Measurements from ENCODE around the gene PNPLA3. TPM values are rescaled to one million over a fixed set of nuclear protein-coding genes. Genes with fewer than 3 reads are reported as not detected.

Gene PNPLA3
- total RNA-seq, 1 donor from 2014 or later = 1.7 TPM

DNA sequence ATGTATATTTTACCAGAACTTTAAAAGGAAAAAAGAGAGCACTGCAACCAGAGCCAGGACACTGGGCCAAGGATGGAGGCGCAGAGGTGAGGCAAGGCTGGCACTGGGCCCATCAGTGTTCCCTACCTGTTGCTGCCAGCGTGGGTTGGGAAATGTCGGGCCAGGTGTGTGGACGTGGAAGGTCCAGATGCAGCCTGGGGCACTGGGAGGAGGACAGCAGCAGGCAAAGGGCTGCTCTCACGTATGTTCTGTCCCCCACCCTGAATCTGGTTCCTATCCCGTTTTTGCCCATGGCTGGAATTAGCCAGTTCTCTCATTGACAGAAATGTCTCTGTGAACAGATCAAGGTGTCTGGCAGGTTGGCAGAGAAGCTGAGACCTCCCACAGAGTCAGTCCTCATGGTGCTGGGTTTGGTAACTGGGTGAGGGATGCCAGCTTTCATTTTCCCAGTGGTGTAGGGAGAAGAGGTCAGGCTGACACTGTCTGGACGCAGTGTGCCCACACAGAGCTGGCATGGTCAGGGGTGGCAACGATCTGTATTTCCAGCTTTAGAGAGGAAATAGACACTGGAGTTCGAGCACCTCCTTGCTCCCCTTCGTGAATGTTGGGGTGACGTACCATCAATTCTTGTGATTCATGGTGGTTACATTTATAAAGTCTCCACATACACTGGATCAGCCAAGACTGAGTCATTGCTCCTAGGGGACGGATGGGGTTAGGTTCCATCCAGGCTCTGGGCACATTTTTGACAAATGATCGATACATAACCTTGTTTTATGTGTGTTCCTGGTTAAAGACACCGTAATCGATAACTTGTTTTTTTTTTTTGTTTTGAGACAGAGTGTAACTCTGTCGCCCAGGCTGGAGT is 4.3 kb upstream of the PNPLA3 start:
- H3K4me1 Mint-ChIP-seq (ENCODE audit: low read depth) = peaks cover 4% of the 10 kb centered on the region
- no peak for DNase-seq (ENCODE audit: low spot score)
- no peaks in the 10 kb centered on the region for H3K36me3 Mint-ChIP-seq (ENCODE audit: low read depth)

DNA sequence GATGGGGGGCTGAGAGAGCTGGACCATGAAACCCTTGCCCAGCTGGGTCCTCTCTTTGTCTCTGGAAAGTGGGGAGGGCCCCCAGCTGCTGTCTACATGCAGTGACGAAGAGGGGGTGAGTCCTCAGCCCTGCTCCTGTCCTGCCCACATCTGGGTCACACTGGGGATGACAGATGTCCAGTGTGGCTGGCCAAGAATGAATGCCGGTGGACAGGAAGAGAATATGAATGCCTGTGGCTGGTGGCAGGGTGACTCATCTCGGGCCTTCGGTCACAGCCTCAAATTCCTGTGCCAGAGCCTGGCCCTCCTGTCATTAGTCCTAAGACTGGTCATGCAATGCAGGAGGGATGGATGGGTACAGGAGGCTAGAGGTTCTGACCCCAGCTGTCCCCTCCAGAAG is 2.2 kb upstream of the PNPLA3 start:
- peaks cover 18% of the 10 kb centered on the region for H3K27me3 Mint-ChIP-seq (ENCODE audit: low read depth)
- DNase-seq (ENCODE audit: low spot score) = no peak
- no peak overlapping the region for H3K27ac Mint-ChIP-seq
- no peaks in the 10 kb centered on the region for H3K36me3 Mint-ChIP-seq (ENCODE audit: low read depth)
- intact Hi-C loops (cut with micrococcal nuclease) = no loop called here
- peaks cover 6% of the 10 kb centered on the region for H3K4me1 Mint-ChIP-seq (ENCODE audit: low read depth)
- no peaks in the 10 kb centered on the region for H3K9me3 Mint-ChIP-seq
- no peak overlapping the region for H3K4me3 Mint-ChIP-seq (ENCODE audit: low read depth)

More for the DNA sequence above, 4.3 kb upstream of the PNPLA3 start:
- Mint-ChIP-seq H3K27me3 (ENCODE audit: low read depth) (peaks cover 8% of the 10 kb centered on the region), H3K9me3 (no peaks in the 10 kb centered on the region), H3K27ac (no peak overlapping the region), H3K4me3 (ENCODE audit: low read depth) (no peak overlapping the region)
- intact Hi-C loops (cut with micrococcal nuclease) = no loop called here

DNA sequence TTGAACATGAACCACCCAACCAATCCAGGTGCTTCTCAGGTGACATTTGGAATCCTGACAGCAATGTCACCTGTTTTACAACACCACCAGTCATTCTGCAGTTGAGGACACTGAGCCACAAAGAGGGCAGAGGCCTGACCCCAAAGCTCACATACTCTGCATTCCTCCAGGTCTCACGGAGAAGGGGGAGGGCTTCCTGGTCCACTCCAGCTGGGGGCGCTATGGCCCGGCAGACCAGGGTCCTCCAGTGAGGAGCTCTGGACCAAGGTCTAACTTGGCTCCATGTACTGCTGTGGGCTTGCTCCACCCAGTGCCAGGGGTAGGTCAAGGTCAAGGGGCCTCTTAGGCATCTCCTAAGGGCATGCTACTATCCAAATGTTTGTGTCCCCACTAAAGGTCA is 1.5 kb upstream of the PNPLA3 start:
- no peak for DNase-seq (ENCODE audit: low spot score)
- Mint-ChIP-seq H3K27ac (no peak overlapping the region), H3K27me3 (ENCODE audit: low read depth) (peaks cover 18% of the 10 kb centered on the region), H3K4me3 (ENCODE audit: low read depth) (no peak overlapping the region), H3K36me3 (ENCODE audit: low read depth) (no peaks in the 10 kb centered on the region), H3K9me3 (no peaks in the 10 kb centered on the region), H3K4me1 (ENCODE audit: low read depth) (peaks cover 6% of the 10 kb centered on the region)
- intact Hi-C loops (cut with micrococcal nuclease) = no loop called here

DNA sequence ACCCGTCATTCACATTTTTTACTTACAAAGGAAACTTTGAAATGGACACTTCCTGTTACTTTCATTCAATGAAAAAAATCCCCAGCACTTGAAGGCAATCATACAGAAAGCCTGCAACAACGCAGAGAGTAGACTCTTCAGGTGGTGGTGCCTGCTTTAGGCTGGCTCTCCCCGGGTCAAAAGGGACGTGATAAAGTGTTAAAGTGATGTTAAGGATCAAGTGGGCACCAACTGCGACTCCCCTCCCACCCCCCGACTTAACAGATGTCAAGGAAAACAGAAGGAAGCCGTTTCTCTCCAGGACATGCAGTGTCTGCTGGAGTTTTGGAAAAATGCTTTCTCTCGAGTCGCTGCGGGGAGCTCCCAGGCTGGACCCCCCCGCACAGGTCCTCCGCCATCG is 414 bp upstream of the PNPLA3 start:
- Mint-ChIP-seq H3K9me3 (no peaks in the 10 kb centered on the region), H3K4me1 (ENCODE audit: low read depth) (peaks cover 6% of the 10 kb centered on the region), H3K27ac (peak overlapping the region; percentile 50), H3K4me3 (ENCODE audit: low read depth) (peak overlapping the region; percentile 78), H3K36me3 (ENCODE audit: low read depth) (no peaks in the 10 kb centered on the region), H3K27me3 (ENCODE audit: low read depth) (peaks cover 18% of the 10 kb centered on the region)
- intact Hi-C loops (cut with micrococcal nuclease) = no loop called here
- no peak for DNase-seq (ENCODE audit: low spot score)

DNA sequence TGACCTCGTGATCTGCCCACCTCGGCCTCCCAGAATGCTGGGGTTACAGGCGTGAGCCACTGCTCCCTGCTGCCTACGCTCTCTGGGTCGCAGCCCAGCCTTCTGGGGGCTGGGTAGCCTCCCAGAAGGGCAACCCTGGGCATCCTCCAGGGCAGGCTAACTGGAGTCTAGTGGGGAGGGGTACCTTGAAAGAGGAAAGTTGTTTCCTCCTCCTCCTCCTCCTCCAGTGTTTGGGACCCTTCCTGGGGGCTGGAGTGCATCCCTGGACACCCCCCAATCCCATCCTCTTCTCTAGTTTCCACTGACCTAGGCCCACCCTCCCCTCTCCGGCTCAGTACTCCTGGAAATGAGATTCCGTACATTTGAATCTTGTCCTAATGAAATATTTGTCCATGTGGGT is 1.3 kb downstream of the PNPLA3 start:
- intact Hi-C loops (cut with micrococcal nuclease) = no loop called here
- H3K4me3 Mint-ChIP-seq (ENCODE audit: low read depth) = peak overlapping the region; percentile 72
- no peaks in the 10 kb centered on the region for H3K36me3 Mint-ChIP-seq (ENCODE audit: low read depth)
- no peak for DNase-seq (ENCODE audit: low spot score)
- peaks cover 6% of the 10 kb centered on the region for H3K4me1 Mint-ChIP-seq (ENCODE audit: low read depth)
- H3K27ac Mint-ChIP-seq = no peak overlapping the region
- H3K9me3 Mint-ChIP-seq = no peaks in the 10 kb centered on the region
- H3K27me3 Mint-ChIP-seq (ENCODE audit: low read depth) = peaks cover 15% of the 10 kb centered on the region

DNA sequence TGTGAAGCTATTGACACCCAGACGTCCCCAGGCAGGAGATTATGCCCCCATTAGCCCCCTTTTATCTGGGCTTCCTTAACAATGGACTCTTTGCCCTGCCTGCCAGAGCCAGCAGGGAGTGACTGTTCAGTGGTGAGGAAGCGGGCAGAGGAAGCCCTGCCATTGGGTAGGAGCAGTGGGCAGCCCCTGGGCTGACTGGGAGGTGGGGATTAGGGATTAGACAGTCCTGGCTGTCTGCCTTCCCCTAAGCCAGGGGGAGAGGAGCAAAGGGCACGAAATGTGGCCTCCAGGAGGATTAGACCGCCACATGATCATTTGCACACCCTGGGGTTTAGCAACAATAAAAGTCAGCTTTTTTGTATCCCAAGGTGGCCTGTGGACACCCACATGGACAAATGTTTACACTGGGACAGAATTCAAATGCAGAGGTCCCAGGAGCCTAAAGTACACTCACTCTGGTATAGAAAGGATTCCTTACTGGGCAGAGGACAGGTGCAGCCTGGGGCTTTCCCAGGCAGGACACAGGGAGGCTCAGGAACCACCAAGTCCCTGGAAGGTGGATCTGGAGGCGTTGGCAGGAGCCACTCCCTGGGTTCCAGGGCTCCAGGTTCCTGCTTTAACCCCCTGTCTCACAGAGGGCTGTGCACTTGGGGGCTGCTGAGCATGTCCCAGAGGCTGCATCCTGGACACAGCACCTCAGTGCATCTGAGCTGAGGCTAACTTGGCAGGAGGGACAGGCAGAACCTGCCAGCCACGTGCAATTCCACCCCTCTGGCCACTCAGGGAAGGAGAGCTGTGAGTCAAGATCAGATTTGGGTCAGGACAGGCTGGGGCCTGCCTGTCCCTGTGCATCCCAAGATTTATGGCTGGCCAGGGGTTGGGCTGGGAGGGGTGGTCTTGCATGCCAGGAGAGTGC is 2.1 kb downstream of the PNPLA3 start:
- Mint-ChIP-seq H3K27me3 (ENCODE audit: low read depth) (peaks cover 14% of the 10 kb centered on the region), H3K9me3 (no peaks in the 10 kb centered on the region), H3K27ac (no peak overlapping the region), H3K4me3 (ENCODE audit: low read depth) (peak overlapping the region; percentile 72), H3K4me1 (ENCODE audit: low read depth) (peaks cover 6% of the 10 kb centered on the region), H3K36me3 (ENCODE audit: low read depth) (no peaks in the 10 kb centered on the region)
- intact Hi-C loops (cut with micrococcal nuclease) = no loop called here
- DNase-seq (ENCODE audit: low spot score) = no peak

DNA sequence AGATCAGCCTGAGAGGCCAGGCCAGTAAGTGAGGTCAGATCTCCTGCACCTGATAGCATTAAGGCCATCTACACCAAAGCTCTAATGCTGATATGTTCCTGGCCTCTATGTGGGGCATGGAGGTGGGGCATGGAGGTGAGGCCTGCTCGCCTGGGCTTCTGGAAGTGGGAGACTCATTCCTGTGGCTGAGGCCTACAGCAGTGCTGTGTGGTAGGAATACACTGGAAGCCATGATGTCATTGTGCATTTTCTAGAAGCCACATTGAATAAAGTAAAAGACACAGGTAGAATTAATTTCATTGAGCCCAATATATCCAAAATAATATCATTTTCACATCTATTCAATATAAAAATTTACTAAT is 2.7 kb downstream of the PNPLA3 start:
- no peak overlapping the region for H3K27ac Mint-ChIP-seq
- H3K36me3 Mint-ChIP-seq (ENCODE audit: low read depth) = no peaks in the 10 kb centered on the region
- no peaks in the 10 kb centered on the region for H3K9me3 Mint-ChIP-seq
- H3K4me3 Mint-ChIP-seq (ENCODE audit: low read depth) = no peak overlapping the region
- intact Hi-C loops (cut with micrococcal nuclease) = no loop called here
- DNase-seq (ENCODE audit: low spot score) = no peak
- peaks cover 12% of the 10 kb centered on the region for H3K27me3 Mint-ChIP-seq (ENCODE audit: low read depth)
- peaks cover 6% of the 10 kb centered on the region for H3K4me1 Mint-ChIP-seq (ENCODE audit: low read depth)

DNA sequence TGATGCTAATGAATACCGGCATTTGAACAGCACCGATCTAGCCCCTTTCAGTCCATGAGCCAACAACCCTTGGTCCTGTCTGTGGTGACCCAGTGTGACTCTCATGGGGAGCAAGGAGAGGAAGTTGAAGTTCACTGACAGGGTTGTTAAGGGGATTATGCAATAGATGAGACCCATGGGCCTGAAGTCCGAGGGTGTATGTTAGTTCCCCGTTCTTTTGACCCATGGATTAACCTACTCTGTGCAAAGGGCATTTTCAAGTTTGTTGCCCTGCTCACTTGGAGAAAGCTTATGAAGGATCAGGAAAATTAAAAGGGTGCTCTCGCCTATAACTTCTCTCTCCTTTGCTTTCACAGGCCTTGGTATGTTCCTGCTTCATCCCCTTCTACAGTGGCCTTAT is 4.9 kb downstream of the PNPLA3 start:
- Mint-ChIP-seq H3K4me1 (ENCODE audit: low read depth) (peaks cover 3% of the 10 kb centered on the region), H3K27ac (no peak overlapping the region), H3K9me3 (no peaks in the 10 kb centered on the region), H3K36me3 (ENCODE audit: low read depth) (no peaks in the 10 kb centered on the region), H3K27me3 (ENCODE audit: low read depth) (peaks cover 10% of the 10 kb centered on the region), H3K4me3 (ENCODE audit: low read depth) (no peak overlapping the region)
- intact Hi-C loops (cut with micrococcal nuclease) = no loop called here
- DNase-seq (ENCODE audit: low spot score) = no peak

DNA sequence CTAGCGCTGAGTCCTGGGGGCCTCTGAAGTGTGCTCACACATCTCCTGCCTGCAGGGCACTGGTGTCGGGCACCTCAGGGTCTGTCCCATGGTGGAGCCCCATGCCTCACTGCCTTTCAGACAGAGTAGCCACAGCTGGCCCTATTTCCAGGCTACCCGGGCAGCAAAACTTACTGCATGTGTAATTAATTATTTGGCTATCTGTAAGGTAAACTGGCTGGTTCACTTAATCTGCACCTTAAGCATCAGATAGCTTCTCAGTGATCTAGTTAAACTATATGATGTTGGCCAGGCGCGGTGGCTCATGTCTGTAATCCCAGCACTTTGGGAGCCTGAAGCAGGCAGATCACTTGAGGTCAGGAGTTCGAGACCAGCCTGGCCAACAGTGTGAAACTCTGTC is 5.3 kb downstream of the PNPLA3 start:
- intact Hi-C loops (cut with micrococcal nuclease) = no loop called here
- H3K27ac Mint-ChIP-seq = no peak overlapping the region
- H3K36me3 Mint-ChIP-seq (ENCODE audit: low read depth) = no peaks in the 10 kb centered on the region
- peaks cover 3% of the 10 kb centered on the region for H3K4me1 Mint-ChIP-seq (ENCODE audit: low read depth)
- no peak overlapping the region for H3K4me3 Mint-ChIP-seq (ENCODE audit: low read depth)
- no peak for DNase-seq (ENCODE audit: low spot score)
- H3K9me3 Mint-ChIP-seq = no peaks in the 10 kb centered on the region
- peaks cover 10% of the 10 kb centered on the region for H3K27me3 Mint-ChIP-seq (ENCODE audit: low read depth)

DNA sequence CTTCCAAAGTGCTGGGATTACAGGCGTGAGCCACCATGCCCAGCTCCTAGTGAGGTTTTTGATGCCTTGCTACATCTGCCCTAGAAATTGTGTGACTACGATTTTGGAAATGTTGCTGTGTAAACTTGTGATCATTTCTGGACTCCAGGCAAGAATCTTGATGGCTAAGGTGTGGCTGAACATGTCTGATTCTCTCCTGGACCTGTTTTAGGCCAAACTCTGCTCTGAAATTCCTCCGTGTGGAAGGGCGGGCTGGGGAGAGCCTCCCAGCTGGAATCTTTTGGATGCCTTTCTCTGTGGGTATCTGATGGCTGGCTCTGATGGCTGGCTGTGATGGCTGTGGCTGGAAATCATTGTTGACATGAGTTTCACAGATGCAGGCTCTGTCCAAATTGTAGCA is 8.2 kb downstream of the PNPLA3 start:
- intact Hi-C loops (cut with micrococcal nuclease) = no loop called here
- no peak for DNase-seq (ENCODE audit: low spot score)
- Mint-ChIP-seq H3K4me3 (ENCODE audit: low read depth) (no peak overlapping the region), H3K9me3 (no peaks in the 10 kb centered on the region), H3K27ac (no peak overlapping the region), H3K36me3 (ENCODE audit: low read depth) (no peaks in the 10 kb centered on the region), H3K27me3 (ENCODE audit: low read depth) (no peaks in the 10 kb centered on the region), H3K4me1 (ENCODE audit: low read depth) (no peaks in the 10 kb centered on the region)

DNA sequence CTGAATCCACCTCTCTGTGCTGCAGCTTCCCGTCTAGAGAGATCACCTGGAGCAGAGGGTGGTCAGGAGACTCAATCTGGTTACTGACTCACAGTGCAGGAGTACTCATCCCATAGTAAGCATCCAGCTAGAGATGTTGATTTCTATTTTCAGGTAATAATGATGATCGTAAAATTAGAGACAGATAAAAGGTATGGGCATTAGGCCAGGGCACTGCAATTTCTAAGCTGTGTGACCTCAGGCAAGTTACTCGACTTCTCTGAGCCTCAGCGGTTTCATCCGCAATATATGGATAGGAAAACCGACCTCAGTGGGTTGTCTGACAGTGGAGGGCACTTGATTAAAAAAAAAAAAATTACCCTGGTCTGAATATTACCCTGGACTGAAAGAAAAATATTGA is 17.8 kb downstream of the PNPLA3 start:
- intact Hi-C loops (cut with micrococcal nuclease) = no loop called here
- Mint-ChIP-seq H3K27ac (no peak overlapping the region), H3K27me3 (ENCODE audit: low read depth) (no peaks in the 10 kb centered on the region), H3K4me1 (ENCODE audit: low read depth) (no peaks in the 10 kb centered on the region), H3K4me3 (ENCODE audit: low read depth) (no peak overlapping the region), H3K36me3 (ENCODE audit: low read depth) (no peaks in the 10 kb centered on the region), H3K9me3 (no peaks in the 10 kb centered on the region)
- no peak for DNase-seq (ENCODE audit: low spot score)

DNA sequence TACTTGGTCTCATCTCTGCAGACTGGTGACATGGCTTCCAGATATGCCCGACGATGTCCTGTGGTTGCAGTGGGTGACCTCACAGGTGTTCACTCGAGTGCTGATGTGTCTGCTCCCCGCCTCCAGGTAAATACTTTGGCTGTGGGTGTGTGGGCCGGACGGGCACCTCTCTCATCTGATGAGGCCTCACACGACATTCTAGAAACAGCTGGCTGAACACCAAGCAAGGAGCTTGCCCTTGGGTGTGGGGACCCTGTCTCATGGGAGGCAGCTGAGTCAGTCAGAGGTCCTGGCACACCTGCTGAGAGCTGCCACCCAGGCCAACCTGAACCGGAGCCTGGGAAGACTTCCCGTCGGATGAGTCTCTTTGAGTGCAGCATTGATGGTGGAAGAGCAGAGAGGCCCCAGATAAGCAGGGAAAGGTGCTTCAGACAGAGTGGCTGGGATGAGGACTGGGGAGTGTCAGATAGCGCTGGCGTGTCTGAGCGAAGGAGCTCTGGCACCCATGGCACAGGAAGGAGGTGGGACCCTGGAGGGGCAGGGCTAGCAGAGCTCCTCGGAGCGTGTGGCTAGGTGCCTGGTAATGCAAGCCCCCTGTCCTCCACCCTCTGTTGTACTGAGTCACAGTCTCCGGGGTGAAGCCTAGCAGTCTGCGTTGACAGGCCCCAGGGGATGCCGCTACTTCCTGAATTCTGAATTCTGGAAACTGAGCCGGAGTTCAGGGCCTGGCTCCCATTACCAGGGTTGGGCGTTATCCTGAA is 21.2 kb downstream of the PNPLA3 start:
- H3K27me3 Mint-ChIP-seq (ENCODE audit: low read depth) = no peaks in the 10 kb centered on the region
- DNase-seq (ENCODE audit: low spot score) = no peak
- no peaks in the 10 kb centered on the region for H3K9me3 Mint-ChIP-seq
- no peak overlapping the region for H3K4me3 Mint-ChIP-seq (ENCODE audit: low read depth)
- H3K4me1 Mint-ChIP-seq (ENCODE audit: low read depth) = no peaks in the 10 kb centered on the region
- no peaks in the 10 kb centered on the region for H3K36me3 Mint-ChIP-seq (ENCODE audit: low read depth)
- intact Hi-C loops (cut with micrococcal nuclease) = no loop called here
- H3K27ac Mint-ChIP-seq = no peak overlapping the region
